Suppressor macrophage treated with lipopolysaccharide for 4 hours (primary cell): Measurements from ENCODE around the gene ZNF891.
A peak's percentile ranks its signal among the peaks of the same experiment; 100 is the strongest.

Source experiments
- DNase-seq: peaks from one replicate; pipeline ENCODE4 v3.0.0-alpha.2; 2020

ZNF891 gene

DNA sequence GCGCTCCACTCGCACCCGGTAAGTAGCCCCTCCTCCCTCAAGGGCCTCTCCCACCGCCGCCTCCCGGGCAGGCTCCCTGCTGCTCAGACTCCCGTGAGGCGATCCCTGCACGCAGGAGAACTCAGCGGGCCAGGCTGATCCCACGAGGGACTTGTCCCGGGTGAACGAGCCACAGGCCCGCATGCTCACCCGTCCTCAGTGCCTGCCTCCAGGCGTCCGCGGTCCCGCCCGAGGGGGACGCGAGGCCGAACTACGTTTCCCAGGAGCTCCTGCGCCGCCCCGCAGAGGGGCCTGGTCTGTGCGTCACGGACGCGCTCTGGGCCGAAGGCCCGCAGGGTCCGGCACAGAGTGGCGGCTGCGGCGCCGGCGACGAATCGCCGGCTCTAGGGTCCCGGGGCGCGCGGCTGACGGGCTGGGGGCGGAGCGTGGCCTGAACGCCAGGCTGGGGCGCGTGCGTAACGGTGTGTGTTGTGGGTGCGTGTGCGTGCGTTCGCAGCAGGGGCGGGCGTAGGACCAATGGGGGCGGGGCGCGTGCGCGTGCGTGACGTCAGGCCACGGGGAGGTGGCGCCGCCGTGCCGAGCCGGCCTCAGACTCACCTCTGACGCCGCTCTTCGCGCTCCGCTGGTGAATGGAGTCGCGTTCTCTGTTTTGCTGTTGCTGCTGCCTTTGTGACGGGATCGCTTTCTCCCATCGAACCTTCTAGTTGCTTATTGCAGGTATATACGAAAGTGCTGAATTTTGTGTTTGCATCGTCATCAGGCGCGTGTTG lies at the start of gene ZNF891, which contains the start of gene ZNF10:
Gene ZNF891, minus strand, starts transcription at position 237 of the 770 bp plus-strand sequence. CDS start 8,356 bp downstream, outside the sequence.
Gene ZNF10, plus strand, starts transcription at position 590 of the 770 bp plus-strand sequence. CDS start 13,866 bp downstream, outside the sequence.
- peak; percentile 97 for DNase-seq

GRCh38 chr12:133174901-133175300 lies 44.8 kb upstream of the ZNF891 start:
- no peak for DNase-seq

DNA sequence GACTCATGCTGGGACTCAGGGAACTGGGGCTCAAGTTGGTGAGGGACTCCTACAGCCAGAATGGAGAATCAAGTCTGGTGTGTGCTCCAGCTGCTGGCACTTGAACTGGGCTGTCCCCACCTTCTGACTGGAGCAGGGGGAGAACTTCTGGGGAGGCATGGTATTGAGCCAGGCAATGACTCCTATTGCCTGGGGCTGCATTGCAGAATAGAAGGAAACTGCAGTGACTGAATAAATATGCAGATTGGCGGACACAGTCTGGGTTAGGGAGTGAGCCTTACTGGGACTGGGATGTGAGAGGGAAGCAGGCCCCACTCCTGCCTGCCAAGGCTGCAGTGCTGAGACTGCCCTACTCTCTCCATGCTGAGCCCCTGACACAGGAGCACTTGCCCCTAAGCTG lies 42.4 kb upstream of the ZNF891 start:
- no peak for DNase-seq

- DNase-seq: no peak
Observed at GRCh38 chr12:133165776-133166175, 35.7 kb upstream of the ZNF891 start.

DNA sequence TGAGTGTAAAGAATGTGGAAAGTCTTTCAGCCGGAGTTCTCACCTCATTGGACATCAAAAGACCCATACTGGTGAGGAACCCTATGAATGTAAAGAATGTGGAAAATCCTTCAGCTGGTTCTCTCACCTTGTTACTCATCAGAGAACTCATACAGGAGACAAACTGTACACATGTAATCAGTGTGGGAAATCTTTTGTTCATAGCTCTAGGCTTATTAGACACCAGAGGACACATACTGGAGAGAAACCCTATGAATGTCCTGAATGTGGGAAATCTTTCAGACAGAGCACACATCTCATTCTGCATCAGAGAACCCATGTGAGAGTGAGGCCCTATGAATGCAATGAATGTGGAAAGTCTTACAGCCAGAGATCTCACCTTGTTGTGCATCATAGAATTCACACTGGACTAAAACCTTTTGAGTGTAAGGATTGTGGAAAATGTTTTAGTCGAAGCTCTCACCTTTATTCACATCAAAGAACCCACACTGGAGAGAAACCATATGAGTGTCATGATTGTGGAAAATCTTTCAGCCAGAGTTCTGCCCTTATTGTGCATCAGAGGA lies 26.1 kb upstream of the ZNF891 start:
- no peak for DNase-seq

DNA sequence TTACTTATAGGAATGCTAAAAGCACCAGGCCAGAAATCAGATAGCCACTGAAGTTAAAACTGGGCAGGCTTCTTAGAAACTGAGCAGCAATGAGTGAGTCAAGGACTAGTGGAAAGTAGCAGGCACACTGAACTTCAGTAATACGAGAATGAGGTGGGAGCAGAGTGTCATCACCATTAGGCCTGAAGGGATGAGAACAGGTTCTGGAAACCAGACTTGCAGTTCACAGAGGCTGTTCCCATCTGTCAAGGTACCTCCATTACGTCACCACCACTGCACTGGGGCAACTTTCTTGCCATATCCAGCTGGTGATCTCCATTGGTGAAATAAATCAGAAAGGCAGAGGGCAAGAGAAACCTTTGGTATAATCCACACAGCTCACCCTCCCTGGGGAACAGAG lies 15.9 kb upstream of the ZNF891 start:
- DNase-seq: no peak

GRCh38 chr12:133135747-133136146 lies 5.7 kb upstream of the ZNF891 start:
- DNase-seq: no peak

- peak; percentile 9 for DNase-seq
Observed at GRCh38 chr12:133130808-133131128, 694 bp upstream of the ZNF891 start.

- DNase-seq: peak; percentile 3
Observed at GRCh38 chr12:133129368-133130037, 571 bp downstream of the ZNF891 start.

GRCh38 chr12:133124674-133125073 lies 5.4 kb downstream of the ZNF891 start:
- no peak for DNase-seq

- no peak for DNase-seq
Observed at GRCh38 chr12:133120385-133121191, 9.5 kb downstream of the ZNF891 start.

DNA sequence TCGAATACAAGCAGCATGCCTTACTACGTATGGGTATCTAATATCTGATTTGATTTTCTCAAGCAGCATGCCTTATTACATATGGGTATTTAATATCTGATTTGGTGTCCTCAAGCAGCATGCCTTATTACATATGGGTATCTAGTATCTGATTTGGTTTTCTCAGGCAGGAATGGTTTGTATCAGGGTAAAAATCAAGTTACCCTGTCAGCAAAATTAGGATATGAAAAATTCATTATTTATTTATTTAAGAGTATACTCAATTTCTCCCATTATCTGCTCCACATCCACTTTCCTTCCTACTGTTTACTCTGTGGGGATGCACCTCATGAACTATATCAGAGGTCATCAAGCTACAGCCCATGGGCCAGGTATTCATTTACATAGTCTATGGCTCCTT lies 21.9 kb downstream of the ZNF891 start:
- DNase-seq: no peak

DNA sequence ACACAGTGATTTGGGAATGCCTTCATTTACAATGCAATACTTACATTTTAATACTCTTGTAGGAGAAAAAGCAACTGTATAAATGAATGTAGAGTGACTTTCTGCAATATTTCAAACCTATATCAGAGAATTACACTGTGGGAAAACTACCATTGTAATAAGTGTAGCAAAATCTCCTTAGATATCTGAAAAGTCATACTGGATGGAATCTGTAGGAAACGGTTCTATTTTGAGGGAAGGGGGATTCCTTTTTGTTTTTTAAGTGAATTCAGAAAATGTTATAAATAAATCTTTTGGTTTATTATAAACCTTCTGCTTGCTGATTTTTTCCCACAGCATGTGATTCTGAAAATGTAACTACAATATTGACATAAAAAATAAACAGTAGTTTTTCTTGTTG lies 23.0 kb downstream of the ZNF891 start:
- DNase-seq: no peak

DNA sequence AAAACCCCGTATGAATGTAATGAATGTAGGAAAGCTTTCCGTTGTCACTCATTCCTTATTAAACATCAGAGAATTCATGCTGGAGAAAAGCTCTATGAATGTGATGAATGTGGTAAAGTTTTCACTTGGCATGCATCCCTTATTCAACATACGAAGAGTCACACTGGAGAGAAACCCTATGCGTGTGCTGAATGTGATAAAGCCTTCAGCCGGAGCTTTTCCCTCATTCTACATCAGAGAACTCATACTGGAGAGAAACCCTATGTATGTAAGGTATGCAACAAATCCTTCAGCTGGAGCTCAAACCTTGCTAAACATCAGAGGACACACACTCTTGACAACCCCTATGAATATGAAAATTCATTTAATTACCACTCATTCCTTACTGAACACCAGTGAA lies 23.8 kb downstream of the ZNF891 start:
- peak; percentile 9 for DNase-seq

DNA sequence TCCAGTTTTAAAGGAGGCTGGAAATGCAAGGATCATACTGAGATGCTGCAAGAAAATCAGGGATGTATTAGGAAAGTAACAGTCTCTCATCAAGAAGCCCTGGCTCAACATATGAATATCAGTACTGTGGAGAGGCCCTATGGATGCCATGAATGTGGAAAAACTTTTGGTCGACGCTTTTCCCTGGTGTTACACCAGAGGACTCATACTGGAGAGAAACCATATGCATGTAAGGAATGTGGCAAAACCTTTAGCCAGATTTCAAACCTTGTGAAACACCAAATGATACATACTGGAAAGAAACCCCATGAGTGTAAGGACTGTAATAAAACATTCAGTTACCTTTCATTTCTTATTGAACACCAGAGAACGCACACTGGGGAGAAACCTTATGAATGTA lies 24.5 kb downstream of the ZNF891 start:
- no peak for DNase-seq

GRCh38 chr12:133083345-133083744 lies 46.7 kb downstream of the ZNF891 start:
- DNase-seq: no peak

GRCh38 chr12:133081159-133081780 lies 48.8 kb downstream of the ZNF891 start:
- no peak for DNase-seq

DNA sequence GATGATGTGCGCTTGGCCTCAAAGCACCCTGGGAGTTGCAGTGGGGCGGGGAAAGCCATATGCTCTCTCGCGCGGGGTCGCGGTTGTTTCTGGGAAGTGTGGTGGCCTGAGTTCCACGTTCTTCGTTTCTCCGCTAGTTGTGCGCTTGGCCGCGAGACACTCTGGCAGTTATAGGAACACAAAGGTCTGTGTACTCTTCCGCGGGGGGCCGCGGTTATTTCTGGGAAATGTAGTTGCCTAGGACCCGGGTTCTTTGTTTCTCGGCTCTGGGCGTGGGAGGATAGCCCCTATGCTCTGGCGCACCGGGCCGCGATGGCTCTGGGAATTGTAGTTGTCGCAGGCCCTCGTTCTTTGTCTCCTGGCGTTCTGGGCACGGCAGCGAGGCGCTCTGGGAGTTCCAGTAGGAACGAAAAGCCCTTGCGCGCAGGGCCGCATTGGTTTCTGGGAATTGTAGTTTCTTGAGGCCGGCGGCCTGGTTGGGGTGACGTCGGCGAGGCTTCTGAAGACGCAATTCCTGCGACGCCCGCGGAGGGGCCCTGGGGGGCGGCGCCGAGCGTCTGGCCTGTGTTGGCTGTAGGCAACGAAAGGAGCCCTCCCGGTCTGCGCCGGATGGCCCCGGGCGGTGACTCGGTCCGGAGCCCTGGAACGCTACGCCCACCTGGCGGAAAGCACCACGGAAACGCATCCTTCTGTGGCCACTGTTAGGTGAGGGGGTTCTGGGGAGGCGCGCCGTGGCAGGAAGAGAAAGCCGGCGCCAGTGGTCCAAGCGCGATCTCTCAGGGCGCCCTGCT lies 49.5 kb downstream of the ZNF891 start, which contains the start of gene ZNF140:
Gene ZNF140, plus strand, starts transcription at position 556 of the 791 bp plus-strand sequence. CDS start 398 bp downstream, outside the sequence.
- DNase-seq: peak; percentile 96

- peak; percentile 98 for DNase-seq
Observed at GRCh38 chr12:133080026-133080367, 50.1 kb downstream of the ZNF891 start.

DNA sequence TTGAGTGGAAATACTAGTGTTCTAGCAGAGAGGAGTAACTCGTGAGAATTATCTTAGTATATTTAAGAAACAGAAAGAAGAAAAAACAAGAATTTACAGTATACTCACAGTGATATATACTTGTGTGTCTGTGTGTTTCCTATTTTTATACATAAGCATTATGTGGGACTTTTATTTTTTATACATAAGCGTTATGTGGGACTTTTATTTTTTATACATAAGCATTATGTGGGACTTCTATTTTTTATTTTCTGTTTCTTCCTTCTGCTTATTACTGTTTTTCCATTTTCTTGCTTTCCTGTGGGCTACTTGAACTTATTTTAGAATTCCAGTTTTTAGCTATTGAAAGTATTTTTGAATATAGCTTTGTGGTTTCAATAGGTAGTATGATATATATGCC lies 56.2 kb downstream of the ZNF891 start:
- DNase-seq: no peak

GRCh38 chr12:133063556-133063955 lies 66.5 kb downstream of the ZNF891 start:
- no peak for DNase-seq

DNA sequence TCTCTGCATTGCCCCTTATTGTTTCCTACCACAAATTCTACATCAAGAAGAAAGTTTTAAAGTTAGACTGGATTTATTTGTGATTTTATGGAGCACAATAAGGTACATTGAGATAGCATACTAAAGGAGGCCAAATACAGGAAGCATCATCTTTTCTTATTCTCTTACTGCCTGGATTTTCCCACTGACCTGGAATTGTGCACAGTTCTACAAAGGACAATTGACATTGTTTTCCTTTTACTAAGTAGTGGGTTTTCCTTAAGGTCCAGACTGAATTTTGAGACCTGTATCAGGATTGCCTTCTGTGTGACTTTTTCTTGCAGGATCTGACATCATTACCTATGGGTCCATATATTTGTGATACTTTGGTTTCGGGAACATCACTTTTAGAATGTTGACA lies 68.1 kb downstream of the ZNF891 start:
- DNase-seq: no peak
